Activated T-helper 17 cell treated with anti-CD3 and anti-CD28 coated beads, Interleukin-2, amount 50 U/mL, for 72 hours (primary cell): ENCODE results near the gene BUD13. TPM values are rescaled to one million over a fixed set of nuclear protein-coding genes. Genes with fewer than 3 reads are reported as not detected.
"Not testable (repeated sequence)": the region's sequence is repeated elsewhere in the genome, so short reads cannot be mapped to it uniquely, and the experiment has no call there.

Experiments used
- ATAC-seq: fragments of 150-1000 bp; cut with Tn5 transposase; replicated peaks from 2 replicates; pipeline ENCODE4 v1.10.0; 2021; ENCODE audit warnings: mild to moderate bottlenecking, moderate library complexity
- H3K27ac Mint-ChIP-seq: one replicate; pipeline ENCODE4 v1.8.0; 2022; ENCODE audit warnings: mixed read lengths
- H3K27me3 Mint-ChIP-seq: one replicate; pipeline ENCODE4 v1.8.0; 2022; ENCODE audit warnings: mixed read lengths
- H3K36me3 Mint-ChIP-seq: one replicate; pipeline ENCODE4 v1.8.0; 2022; ENCODE audit warnings: low read depth, mild to moderate bottlenecking, mixed read lengths
- H3K4me1 Mint-ChIP-seq: one replicate; pipeline ENCODE4 v1.8.0; 2022; ENCODE audit warnings: mixed read lengths
- H3K4me3 Mint-ChIP-seq: one replicate; pipeline ENCODE4 v1.8.0; 2022; ENCODE audit warnings: mild to moderate bottlenecking, mixed read lengths
- H3K9me3 Mint-ChIP-seq: one replicate; pipeline ENCODE4 v1.8.0; 2022; ENCODE audit warnings: mixed read lengths
- total RNA-seq, 2 donors: library from RNA; stranded (reverse); gene quantifications; one replicate each; pipeline ENCODE4 v1.2.3, GENCODE V29; 2022

The BUD13 gene
- total RNA-seq, 2 donors from 2014 or later = 22.0 to 28.7 TPM

DNA sequence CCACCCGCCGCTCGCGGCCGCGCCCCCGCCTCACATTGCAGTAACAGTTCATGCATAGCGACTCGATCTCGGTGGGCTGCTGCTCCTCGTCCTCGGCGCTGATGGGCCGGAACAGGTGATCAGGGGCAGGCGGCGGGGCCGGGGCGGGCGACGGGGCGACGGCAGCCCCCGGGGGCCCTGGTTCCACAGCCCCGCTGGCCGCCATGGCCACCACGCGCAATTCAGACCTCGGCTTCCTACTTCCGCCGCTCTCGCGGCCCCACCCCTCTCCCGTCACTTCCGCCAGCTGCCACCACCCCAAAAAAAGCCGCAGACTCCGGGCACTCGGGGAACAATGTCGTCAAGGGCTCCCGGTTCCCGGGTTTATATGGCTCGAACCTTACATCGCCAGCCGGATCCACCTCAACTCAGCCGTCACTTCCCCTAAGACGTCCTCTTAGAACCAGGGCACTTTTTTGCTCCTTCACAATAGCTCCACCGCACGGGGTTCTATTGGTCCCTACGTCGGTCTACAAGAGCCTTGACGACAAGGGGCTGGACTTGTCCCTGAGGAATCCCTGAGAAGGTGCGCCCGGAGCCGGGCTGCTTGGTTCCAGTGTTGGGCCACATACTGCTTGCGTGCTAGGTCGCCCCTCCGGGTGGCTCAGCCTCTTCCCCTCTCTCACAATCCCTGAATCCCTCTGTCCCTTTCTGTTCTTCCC is 15.1 kb upstream of the BUD13 start, which contains the start of gene ZPR1:
ZPR1 (minus strand) TSS at position 238 of the 701 bp plus-strand sequence; CDS start at position 205, 33 bp downstream.
- Mint-ChIP-seq H3K36me3 (peaks cover 50% of the 10 kb centered on the region), H3K9me3 (no peaks in the 10 kb centered on the region), H3K4me3 (peak within 1 kb of the TSS; percentile 99), H3K4me1 (peaks cover 33% of the 10 kb centered on the region), H3K27ac (peak within 1 kb of the TSS; percentile 98), H3K27me3 (no peaks in the 10 kb centered on the region)
- peak; percentile 91 for ATAC-seq

DNA sequence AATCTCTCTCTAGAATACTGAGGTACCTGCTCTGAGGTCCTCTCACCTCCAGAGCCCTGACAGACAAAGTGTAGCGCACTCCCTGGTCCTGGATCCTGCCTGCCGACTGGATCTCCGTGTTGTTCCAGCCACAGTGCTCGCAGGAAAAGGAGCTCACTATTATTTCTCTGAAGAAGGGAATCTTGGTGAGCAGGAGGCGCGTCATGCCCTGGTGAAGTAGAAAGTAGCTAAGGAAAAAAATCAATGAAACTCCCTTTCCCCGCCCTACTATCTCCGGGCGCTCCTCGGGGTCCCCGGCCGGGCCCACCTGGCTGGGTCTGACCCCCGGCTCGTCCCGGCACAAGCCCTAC is 14.6 kb upstream of the BUD13 start:
- Mint-ChIP-seq H3K27me3 (no peaks in the 10 kb centered on the region), H3K9me3 (no peaks in the 10 kb centered on the region), H3K4me3 (peak overlapping the region; percentile 99), H3K27ac (peak overlapping the region; percentile 95), H3K36me3 (peaks cover 55% of the 10 kb centered on the region), H3K4me1 (peaks cover 38% of the 10 kb centered on the region)
- no peak for ATAC-seq

DNA sequence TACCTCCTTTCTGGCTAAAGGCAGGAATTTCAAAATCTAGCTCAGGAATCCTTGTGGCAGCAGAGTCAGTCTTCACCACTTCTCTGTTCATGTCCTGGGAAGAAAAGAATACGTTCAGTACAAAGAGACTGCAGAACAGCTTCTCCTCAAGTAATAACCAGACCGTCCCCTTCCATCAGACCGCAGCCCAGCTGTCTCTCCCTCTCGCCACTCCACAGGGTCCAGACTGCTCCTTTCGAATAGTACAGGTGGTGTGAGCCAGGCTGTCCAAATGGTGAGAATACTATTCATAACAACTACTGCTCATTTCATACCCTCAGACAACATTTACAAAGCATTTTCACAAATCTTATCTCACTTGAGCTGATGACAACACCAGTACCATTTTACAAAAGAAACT is 14.2 kb upstream of the BUD13 start:
- no peaks in the 10 kb centered on the region for H3K27me3 Mint-ChIP-seq
- peaks cover 42% of the 10 kb centered on the region for H3K4me1 Mint-ChIP-seq
- ATAC-seq = no peak
- H3K27ac Mint-ChIP-seq = peak overlapping the region; percentile 95
- no peaks in the 10 kb centered on the region for H3K9me3 Mint-ChIP-seq
- H3K4me3 Mint-ChIP-seq = peak overlapping the region; percentile 99
- H3K36me3 Mint-ChIP-seq = peaks cover 60% of the 10 kb centered on the region

GRCh38 chr11:116786326-116786725 is 13.5 kb upstream of the BUD13 start:
- H3K9me3 Mint-ChIP-seq = no peaks in the 10 kb centered on the region
- H3K4me3 Mint-ChIP-seq = peak overlapping the region; percentile 99
- peaks cover 45% of the 10 kb centered on the region for H3K4me1 Mint-ChIP-seq
- H3K27ac Mint-ChIP-seq = peak overlapping the region; percentile 80
- no peak for ATAC-seq
- no peaks in the 10 kb centered on the region for H3K27me3 Mint-ChIP-seq
- peaks cover 66% of the 10 kb centered on the region for H3K36me3 Mint-ChIP-seq

DNA sequence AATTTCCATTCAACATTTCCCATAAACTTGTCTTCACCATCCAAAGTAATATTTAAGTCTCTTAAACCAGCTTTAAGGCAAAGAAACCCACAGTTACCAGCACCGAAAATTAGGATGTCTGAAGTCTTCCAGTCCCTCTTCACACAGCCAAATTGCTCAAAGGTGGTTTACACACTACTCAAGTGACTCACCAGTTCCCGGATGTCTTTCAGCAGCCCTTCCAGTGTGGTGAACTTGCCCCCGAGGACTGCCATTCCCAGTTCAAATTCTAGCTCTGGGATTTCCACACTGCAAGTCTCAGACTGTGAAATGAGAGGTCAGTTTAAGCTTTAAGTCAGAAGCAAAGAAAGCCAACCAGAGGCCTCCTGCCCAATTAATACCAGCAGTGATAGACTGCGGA is 9.9 kb upstream of the BUD13 start:
- peak; percentile 86 for ATAC-seq
- Mint-ChIP-seq H3K4me3 (peak overlapping the region; percentile 67), H3K4me1 (peaks cover 54% of the 10 kb centered on the region), H3K27me3 (no peaks in the 10 kb centered on the region), H3K36me3 (peaks cover 97% of the 10 kb centered on the region), H3K9me3 (no peaks in the 10 kb centered on the region), H3K27ac (peak overlapping the region; percentile 93)

GRCh38 chr11:116778556-116778955 is 5.8 kb upstream of the BUD13 start:
- Mint-ChIP-seq H3K9me3 (no peaks in the 10 kb centered on the region), H3K4me3 (peak overlapping the region; percentile 6), H3K27ac (peak overlapping the region; percentile 36), H3K4me1 (peaks cover 61% of the 10 kb centered on the region), H3K27me3 (no peaks in the 10 kb centered on the region), H3K36me3 (peaks cover 83% of the 10 kb centered on the region)
- ATAC-seq = no peak

DNA sequence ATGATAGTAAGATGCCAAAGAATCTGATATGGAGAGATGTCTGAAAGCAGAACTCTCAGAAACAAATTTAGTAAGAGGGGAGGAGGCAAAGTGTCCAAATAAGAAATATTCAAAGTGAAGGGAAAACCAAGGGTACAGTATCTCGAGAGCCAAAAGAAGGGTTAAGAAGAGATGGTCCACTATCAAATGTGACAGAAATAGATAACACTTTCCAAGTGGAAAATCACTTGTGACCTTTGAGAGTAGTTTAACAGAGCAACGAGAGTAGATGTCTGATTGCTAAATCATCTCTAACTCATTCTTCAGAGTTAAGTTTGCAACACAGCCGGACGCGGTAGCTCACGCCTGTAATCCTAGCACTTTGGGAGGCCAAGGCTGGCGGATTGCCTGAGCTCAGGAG is 4.3 kb upstream of the BUD13 start:
- Mint-ChIP-seq H3K9me3 (no peaks in the 10 kb centered on the region), H3K27me3 (no peaks in the 10 kb centered on the region), H3K36me3 (peaks cover 78% of the 10 kb centered on the region), H3K4me1 (peaks cover 49% of the 10 kb centered on the region), H3K4me3 (peak overlapping the region; percentile 53), H3K27ac (peak overlapping the region; percentile 86)
- no peak for ATAC-seq

- H3K27ac Mint-ChIP-seq = peak overlapping the region; percentile 86
- peaks cover 74% of the 10 kb centered on the region for H3K36me3 Mint-ChIP-seq
- ATAC-seq = peak; percentile 24
- peaks cover 53% of the 10 kb centered on the region for H3K4me1 Mint-ChIP-seq
- H3K27me3 Mint-ChIP-seq = no peaks in the 10 kb centered on the region
- peak overlapping the region; percentile 53 for H3K4me3 Mint-ChIP-seq
- H3K9me3 Mint-ChIP-seq = no peaks in the 10 kb centered on the region
Observed at GRCh38 chr11:116776522-116776984, 3.8 kb upstream of the BUD13 start.

- H3K4me3 Mint-ChIP-seq = peak overlapping the region; percentile 53
- H3K36me3 Mint-ChIP-seq = peaks cover 68% of the 10 kb centered on the region
- H3K27ac Mint-ChIP-seq = peak overlapping the region; percentile 86
- H3K4me1 Mint-ChIP-seq = peaks cover 50% of the 10 kb centered on the region
- H3K9me3 Mint-ChIP-seq = no peaks in the 10 kb centered on the region
- no peaks in the 10 kb centered on the region for H3K27me3 Mint-ChIP-seq
- peak; percentile 4 for ATAC-seq
Observed at GRCh38 chr11:116775975-116776374, 3.2 kb upstream of the BUD13 start.

- no peaks in the 10 kb centered on the region for H3K27me3 Mint-ChIP-seq
Observed at GRCh38 chr11:116774661-116775060, 1.9 kb upstream of the BUD13 start.

GRCh38 chr11:116773203-116774097 is 663 bp upstream of the BUD13 start:
- Mint-ChIP-seq H3K27ac (peak overlapping the region; percentile 97), H3K27me3 (no peaks in the 10 kb centered on the region), H3K36me3 (peaks cover 61% of the 10 kb centered on the region), H3K4me1 (peaks cover 33% of the 10 kb centered on the region), H3K4me3 (peak overlapping the region; percentile 92), H3K9me3 (no peaks in the 10 kb centered on the region)
- ATAC-seq = peak; percentile 50

More at GRCh38 chr11:116774661-116775060, 1.9 kb upstream of the BUD13 start:
- ATAC-seq = no peak
- peak overlapping the region; percentile 33 for H3K4me3 Mint-ChIP-seq
- peaks cover 61% of the 10 kb centered on the region for H3K36me3 Mint-ChIP-seq
- H3K9me3 Mint-ChIP-seq = no peaks in the 10 kb centered on the region
- no peak overlapping the region for H3K27ac Mint-ChIP-seq
- peaks cover 45% of the 10 kb centered on the region for H3K4me1 Mint-ChIP-seq

- H3K4me3 Mint-ChIP-seq = peak overlapping the region; percentile 92
- no peaks in the 10 kb centered on the region for H3K9me3 Mint-ChIP-seq
- peaks cover 61% of the 10 kb centered on the region for H3K36me3 Mint-ChIP-seq
- H3K27me3 Mint-ChIP-seq = no peaks in the 10 kb centered on the region
- H3K27ac Mint-ChIP-seq = peak overlapping the region; percentile 97
- ATAC-seq = no peak
- peaks cover 31% of the 10 kb centered on the region for H3K4me1 Mint-ChIP-seq
Observed at GRCh38 chr11:116771935-116772334, 852 bp downstream of the BUD13 start.

GRCh38 chr11:116762132-116762531 is 10.7 kb downstream of the BUD13 start:
- no peaks in the 10 kb centered on the region for H3K27me3 Mint-ChIP-seq
- H3K4me1 Mint-ChIP-seq = peaks cover 9% of the 10 kb centered on the region
- ATAC-seq = no peak
- no peak overlapping the region for H3K4me3 Mint-ChIP-seq
- peaks cover 62% of the 10 kb centered on the region for H3K36me3 Mint-ChIP-seq
- no peaks in the 10 kb centered on the region for H3K9me3 Mint-ChIP-seq
- H3K27ac Mint-ChIP-seq = no peak overlapping the region

GRCh38 chr11:116756044-116756443 is 16.7 kb downstream of the BUD13 start:
- H3K27me3 Mint-ChIP-seq, H3K4me3 Mint-ChIP-seq, H3K4me1 Mint-ChIP-seq, H3K27ac Mint-ChIP-seq, H3K36me3 Mint-ChIP-seq, ATAC-seq, H3K9me3 Mint-ChIP-seq: not testable (repeated sequence)
